HT1080 (cell line): ENCODE measurements around the gene MT2A. TPM values are rescaled to one million over a fixed set of nuclear protein-coding genes. Genes with fewer than 3 reads are reported as not detected.

Source experiments
- DNase-seq: peaks from one replicate; pipeline ENCODE4 v3.0.0-alpha.2; 2015; ENCODE audit warnings: low read depth
- total RNA-seq: library from RNA; depleted of rRNA; stranded (reverse); fragments of >200 nt; shearing (Covaris generic); gene quantifications from 2 replicates; pipeline ENCODE4 v1.2.3, GENCODE V29; 2014

MT2A gene
- total RNA-seq, 1 experiment from 2014 or later = 1,822 TPM

DNA sequence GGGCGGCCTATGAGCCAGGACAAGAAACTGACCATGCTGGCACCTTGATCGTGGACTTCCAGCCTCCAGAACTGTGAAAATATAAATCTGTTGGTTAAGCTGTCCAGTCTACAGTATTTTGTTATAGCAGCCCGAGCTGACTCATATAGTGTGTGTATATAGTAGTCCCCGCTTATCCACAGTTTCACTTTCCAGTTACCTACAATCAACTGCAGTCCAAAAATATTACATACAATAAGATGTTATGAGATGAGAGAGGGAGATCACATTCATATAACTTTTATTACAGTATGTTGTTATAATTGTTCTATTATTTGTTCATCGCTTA lies 14.1 kb upstream of the MT2A start:
- DNase-seq = no peak

DNA sequence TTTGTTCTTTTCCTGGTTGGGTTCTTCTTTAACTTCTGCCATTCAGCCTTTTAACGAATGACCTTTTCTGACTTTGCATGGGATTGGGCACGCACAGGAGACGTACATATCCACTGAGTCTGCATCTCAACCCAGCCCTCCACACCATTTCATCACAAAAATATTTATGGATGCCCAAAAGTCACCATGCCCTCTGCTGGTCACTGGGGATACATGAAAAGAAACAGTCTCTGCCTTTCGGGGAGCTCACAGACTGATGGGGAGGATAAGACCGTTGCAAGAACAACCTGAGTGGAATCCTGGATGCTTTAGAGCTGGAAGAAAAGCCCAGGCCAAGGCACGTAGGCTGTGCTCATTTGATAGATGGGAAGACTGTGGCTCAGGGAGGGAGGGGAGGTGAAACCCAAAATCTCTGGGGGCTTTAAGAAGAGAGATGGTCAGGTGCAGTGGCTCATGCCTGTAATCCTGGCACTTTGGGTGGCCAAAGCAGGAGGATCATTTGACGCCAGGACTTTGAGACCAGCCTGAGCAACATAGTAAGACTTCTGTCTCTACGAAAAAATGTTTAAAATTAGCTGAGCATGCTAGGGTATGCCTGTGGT lies 7.9 kb upstream of the MT2A start:
- peak; percentile 60 for DNase-seq

- DNase-seq = no peak
These were observed 7.1 kb upstream of the MT2A start for GRCh38 chr16:56601325-56601724.

DNA sequence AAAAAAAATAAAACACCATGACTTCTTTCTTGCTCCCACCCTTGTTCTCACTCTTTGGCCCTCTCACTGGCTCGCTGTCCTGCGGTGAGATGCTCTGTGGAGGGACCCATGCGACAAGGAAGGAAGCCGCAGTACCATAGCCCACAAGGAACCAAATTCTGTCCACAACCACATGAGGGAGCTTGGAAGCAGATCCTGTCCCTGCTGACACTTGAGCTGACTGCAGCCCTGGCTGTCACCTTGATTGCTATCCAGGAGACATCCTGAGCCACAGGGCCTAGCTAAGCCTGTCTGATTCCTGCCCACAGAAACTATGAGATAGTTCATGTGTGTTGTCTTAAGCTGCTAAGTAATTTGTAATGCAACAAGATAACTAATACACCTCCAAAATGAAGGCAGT lies 4.8 kb upstream of the MT2A start:
- DNase-seq = no peak

- DNase-seq = no peak
These were observed 3.4 kb upstream of the MT2A start for GRCh38 chr16:56604966-56605365.

DNA sequence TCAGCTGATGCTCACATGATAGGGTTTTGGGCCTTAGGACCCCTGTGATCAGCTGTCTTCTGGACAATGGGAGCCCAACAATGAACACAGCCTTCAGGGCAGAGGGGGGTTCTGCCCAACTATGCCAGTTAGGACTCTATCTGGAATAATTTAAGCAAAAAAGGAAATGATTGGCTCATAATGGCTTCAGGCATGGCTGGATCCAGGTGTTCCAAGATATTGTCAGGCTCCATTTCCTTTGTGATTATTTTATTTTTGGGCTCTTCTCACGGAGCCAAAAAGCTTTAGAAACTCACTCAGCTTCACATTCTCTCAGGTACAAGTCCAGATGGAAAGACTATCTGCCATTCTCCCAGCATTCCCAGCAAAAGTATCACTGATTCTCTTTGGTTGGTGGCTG lies 2.9 kb upstream of the MT2A start:
- no peak for DNase-seq

GRCh38 chr16:56606071-56606475 lies 2.3 kb upstream of the MT2A start:
- peak; percentile 86 for DNase-seq

DNA sequence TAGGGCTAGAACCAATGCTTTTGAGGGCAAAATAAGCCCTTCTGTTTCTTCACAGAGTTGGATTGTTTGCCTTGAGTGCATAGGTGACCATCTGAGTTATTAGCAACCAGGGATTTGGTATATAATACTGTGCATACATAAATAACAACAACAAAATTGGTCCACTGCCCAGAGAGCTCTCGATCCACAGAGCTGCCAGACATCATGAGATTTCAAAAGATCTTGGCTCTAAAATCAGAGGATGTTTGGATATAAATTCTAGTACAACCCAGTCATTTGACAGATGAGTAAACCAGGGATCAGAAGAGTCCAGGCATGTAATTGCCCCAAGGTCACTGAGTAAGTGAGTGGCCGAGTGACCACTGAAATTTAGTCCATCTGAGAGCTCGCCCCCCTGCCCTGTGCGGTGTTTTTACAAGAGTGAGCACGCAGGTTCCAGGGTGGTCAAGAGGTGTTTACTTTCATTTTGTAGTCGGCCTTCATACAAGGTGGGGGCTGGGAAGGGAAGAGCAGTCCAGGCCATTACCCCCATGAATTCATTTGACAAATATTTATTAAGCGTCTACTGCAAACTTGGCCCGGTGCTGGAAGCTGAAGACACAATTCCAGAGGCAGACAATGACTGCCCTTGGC lies 1.8 kb upstream of the MT2A start:
- no peak for DNase-seq

DNA sequence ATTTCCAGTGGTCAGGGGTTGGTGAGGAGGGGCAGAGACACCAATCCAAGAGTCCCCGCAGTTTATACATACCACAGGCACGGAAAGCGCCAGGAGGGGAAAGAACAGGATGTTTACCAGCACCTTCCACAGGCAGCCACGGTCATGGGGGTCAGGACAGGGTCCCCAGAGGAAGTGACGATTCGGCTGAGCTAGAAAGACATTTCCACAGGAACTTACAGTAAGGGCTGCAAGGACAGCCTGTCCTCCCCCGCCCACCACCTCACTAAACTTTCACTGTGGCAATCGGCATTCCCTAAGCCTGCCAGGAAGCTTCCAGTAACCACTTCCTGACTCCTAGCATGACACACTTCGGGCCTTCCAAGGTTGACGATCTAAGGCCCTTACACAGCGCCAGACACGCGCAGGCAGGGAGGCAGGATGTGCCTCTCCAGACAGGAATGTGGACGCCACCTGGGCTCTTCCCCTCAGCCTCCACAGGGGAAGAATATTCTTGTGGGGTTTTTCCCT lies 1.2 kb upstream of the MT2A start:
- DNase-seq = peak; percentile 99

- no peak for DNase-seq
These were observed 725 bp upstream of the MT2A start for GRCh38 chr16:56607675-56608042.

GRCh38 chr16:56608876-56609462 lies 585 bp downstream of the MT2A start:
- DNase-seq = no peak

- DNase-seq = peak; percentile 84
These were observed 1.1 kb downstream of the MT2A start for GRCh38 chr16:56609463-56609921.

- DNase-seq = peak; percentile 88
These were observed 1.7 kb downstream of the MT2A start for GRCh38 chr16:56610017-56610608.

DNA sequence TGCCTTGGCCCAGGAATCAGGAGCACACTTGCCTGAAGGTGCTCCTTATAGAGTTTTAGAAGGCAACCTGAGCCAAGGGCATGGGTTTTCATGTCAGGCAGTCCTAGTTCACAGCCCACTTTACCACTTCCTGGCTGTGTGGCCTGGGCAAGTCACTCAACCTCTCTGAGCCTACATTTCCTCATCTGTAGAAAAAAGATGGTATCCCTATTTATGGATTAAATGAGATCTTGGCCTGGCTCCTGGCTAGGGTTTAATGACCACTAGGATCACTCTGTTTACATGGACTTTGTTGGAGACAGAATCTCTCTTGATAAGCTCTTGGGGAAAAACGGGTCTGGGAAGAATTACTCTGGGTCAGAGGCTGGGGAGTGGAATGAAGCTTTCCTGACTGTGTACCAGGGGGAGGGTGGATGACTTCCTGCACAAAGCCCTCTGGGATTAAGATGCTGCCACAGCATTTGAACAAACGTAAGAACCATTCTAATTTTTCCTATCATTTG lies 2.3 kb downstream of the MT2A start:
- no peak for DNase-seq

GRCh38 chr16:56611281-56611833 lies 3.0 kb downstream of the MT2A start:
- DNase-seq = no peak

DNA sequence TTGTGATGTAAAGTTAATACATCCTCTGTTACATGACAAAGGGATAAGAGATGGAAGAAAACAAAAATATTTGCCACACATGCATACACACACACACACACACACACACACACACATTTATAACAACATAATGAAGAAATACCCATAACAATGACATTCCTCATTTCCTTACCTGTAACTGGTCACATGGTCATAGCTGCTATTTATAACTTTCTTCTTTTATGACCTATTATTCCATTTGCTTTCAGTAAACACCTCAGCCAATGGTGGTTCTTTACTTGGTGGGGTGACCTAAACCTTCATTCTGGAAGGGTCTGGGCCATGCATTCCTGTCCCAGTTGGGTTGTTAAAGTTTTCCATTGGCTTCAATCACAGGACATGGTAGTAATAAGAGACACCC lies 5.3 kb downstream of the MT2A start:
- peak; percentile 40 for DNase-seq

DNA sequence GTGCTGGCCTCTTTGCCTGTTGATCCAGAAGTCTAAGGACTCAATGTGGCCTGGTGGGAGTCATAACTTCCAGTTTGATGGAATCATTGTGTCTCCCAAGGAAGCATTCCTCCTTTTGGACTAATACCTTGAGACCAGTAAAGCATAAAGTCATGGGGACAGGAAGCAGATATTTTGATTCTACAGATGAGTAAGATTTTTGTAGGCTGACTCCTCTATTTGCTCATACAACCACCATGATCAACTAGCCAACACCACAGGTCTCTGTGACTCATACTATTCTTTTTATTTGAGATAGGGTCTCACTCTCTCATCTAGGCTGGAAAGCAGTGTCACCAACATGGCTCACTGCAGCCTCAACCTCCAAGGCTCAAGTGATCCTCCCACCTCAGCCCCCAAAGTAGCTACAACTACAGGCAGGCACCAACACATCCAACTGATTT lies 6.2 kb downstream of the MT2A start:
- DNase-seq = peak; percentile 96

DNA sequence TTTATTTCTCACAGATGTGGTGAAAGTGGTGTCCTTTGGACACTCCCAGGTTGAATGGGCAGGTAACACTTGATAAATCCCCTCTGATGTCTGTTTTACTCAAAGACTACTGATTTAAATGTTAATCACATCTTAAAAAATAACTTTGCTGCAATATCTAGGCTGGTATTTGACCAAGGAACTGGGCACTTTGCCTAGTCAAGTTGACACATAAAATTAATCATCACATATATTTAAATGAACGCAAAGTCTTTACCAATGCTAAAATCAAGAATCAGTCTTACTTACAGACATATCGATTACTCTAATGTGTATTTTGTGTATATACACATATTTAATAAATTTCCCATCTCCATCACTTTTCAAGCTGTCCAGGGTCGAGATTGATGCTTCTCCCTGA lies 7.0 kb downstream of the MT2A start:
- peak; percentile 42 for DNase-seq

DNA sequence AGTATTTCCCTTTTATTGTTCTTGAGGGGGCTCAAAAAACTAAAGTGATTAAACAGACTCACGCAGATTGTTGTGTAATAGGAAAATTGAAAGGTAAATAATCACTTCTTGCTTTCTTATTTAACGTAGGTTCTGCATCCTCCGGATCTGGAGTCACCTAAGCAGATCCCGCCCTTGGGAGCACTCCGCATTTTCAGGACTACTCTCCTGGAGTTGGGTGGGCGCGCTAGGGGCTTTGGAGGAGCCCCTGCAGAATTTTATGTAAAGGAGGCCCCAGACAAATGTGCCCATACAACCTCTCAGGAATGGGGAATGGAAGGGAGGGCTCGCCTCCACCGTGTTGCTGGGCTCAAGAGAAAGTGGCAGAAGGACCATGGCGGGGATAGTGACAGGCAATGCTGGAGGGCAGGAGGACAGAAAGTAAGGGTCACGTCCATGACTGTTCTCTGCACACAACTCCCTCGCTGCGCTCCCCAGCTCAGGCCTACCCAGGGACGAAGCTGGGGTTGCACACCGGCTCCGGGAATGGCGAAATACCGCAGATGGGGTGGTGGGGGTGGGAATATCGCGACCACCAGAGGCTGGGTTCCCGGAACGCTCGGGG lies 8.3 kb downstream of the MT2A start:
- DNase-seq = no peak

- no peak for DNase-seq
These were observed 9.1 kb downstream of the MT2A start for GRCh38 chr16:56617212-56618085.

- DNase-seq = no peak
These were observed 9.8 kb downstream of the MT2A start for GRCh38 chr16:56618138-56618537.
